Endodermal cell (in vitro differentiated cells): ENCODE data around the gene IFI16. TPM values are rescaled to one million over a fixed set of nuclear protein-coding genes. Genes with fewer than 3 reads are reported as not detected.

Experiments
- DNase-seq: peaks from one replicate; pipeline ENCODE4 v3.0.0-alpha.2; 2017
- H3K27ac ChIP-seq: 2 replicates; pipeline ENCODE4 v1.5.1; 2013; ENCODE audit warnings: mild to moderate bottlenecking, low read depth, low read length, moderate library complexity
- H3K27me3 ChIP-seq: 2 replicates; pipeline ENCODE4 v1.6.1; 2013; ENCODE audit warnings: mild to moderate bottlenecking, low read length, moderate library complexity; ENCODE audit not compliant: insufficient read depth, control insufficient read depth, poor library complexity, severe bottlenecking
- H3K36me3 ChIP-seq: 2 replicates; pipeline ENCODE4 v1.7.0; 2013; ENCODE audit warnings: mild to moderate bottlenecking, low read length, moderate library complexity; ENCODE audit not compliant: control insufficient read depth, insufficient read depth
- H3K4me1 ChIP-seq: one replicate; pipeline ENCODE4 v1.7.0; 2013; ENCODE audit warnings: low read length; ENCODE audit not compliant: control insufficient read depth, insufficient read depth
- H3K4me3 ChIP-seq: 2 replicates; pipeline ENCODE4 v1.5.1; 2013; ENCODE audit warnings: mild to moderate bottlenecking, low read length, moderate library complexity
- H3K9ac ChIP-seq: 2 replicates; pipeline ENCODE4 v1.6.1; 2013; ENCODE audit warnings: mild to moderate bottlenecking, low read length, moderate library complexity; ENCODE audit not compliant: poor library complexity, severe bottlenecking; ENCODE audit errors: extremely low read depth
- H3K9me3 ChIP-seq: 2 replicates; pipeline ENCODE4 v1.6.1; 2013; ENCODE audit warnings: mild to moderate bottlenecking, low read length, moderate library complexity; ENCODE audit not compliant: control insufficient read depth
- H3K27ac Mint-ChIP-seq: 2 replicates; pipeline ENCODE4 v1.8.0; 2020; ENCODE audit warnings: mixed read lengths
- H3K27me3 Mint-ChIP-seq: 2 replicates; pipeline ENCODE4 v1.8.0; 2021; ENCODE audit warnings: mild to moderate bottlenecking, mixed read lengths; ENCODE audit not compliant: insufficient read depth
- H3K36me3 Mint-ChIP-seq: 2 replicates; pipeline ENCODE4 v1.8.0; 2020; ENCODE audit warnings: low read depth, mixed read lengths
- H3K4me1 Mint-ChIP-seq: 2 replicates; pipeline ENCODE4 v1.8.0; 2020; ENCODE audit warnings: mixed read lengths
- H3K4me3 Mint-ChIP-seq: 2 replicates; pipeline ENCODE4 v1.8.0; 2020; ENCODE audit warnings: mild to moderate bottlenecking, moderate library complexity, mixed read lengths
- H3K9me3 Mint-ChIP-seq: 2 replicates; pipeline ENCODE4 v1.8.0; 2020; ENCODE audit warnings: mild to moderate bottlenecking, mixed read lengths
- CTCF ChIP-seq: fragments of 200-600 bp; sonication (generic); conservative IDR thresholded peaks from 2 replicates; pipeline ENCODE4 v1.5.0; 2021; ENCODE audit warnings: antibody characterized with exemption, mild to moderate bottlenecking
- WGBS, 2 experiments: methylation state at CpG; one replicate each; pipeline versions ENCODE4 v1.1.5 to v1.1.7; 2013; ENCODE audit warnings: missing lambda C conversion rate in 2 of 2, mixed read lengths in 1 of 2; ENCODE audit not compliant: insufficient coverage in 1 of 2, insufficient read length in 1 of 2; 5-methylcytosine and 5-hydroxymethylcytosine counted together
- total RNA-seq, 2 donors: library from RNA; stranded (reverse); fragmentation: NEBNext Ultra II Directional in 1 of 2; extraction: Animal tissue kit (Norgen Biotek cat#: 25700) in 1 of 2; gene quantifications; 2 replicates in 1 of 2; 3 replicates in 1 of 2; pipeline ENCODE4 v1.2.1, GENCODE V29; 2021

Gene IFI16
- total RNA-seq, 2 donors from 2014 or later, result 10.4 to 11.9 TPM

DNA sequence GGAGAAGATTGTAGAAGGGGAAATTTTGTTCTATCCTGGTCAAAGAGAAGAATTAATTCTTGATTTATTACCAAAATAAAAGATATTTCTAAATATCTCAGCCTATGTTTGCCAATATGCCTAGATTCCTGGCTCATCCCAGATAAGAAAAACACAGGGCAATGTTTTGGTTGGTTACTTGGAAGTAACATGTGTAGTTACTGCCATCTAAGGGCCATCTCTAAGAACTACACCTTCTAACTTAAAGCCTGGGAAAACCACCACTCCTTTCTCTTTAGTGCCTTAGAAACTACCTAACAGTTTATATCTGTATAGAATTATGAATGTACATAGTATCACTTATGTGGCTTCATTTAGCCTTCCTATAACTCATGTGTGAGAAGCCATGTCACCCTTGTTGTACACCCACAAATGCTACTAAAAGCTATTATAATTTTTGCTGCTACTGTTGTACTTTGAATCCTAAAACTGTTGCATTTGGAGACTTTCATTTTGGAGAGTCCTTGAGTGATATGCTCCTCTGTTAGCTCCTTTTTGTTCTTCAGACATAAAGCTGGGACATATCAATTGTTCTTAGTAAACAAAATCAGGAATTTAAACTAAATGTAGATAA, 62.4 kb downstream of the IFI16 start:
- Histone ChIP-seq H3K9me3 (no peaks in the 10 kb centered on the region), H3K4me1 (peaks cover 5% of the 10 kb centered on the region), H3K27me3 (no peaks in the 10 kb centered on the region), H3K36me3 (no peaks in the 10 kb centered on the region), H3K4me3 (no peak overlapping the region), H3K27ac (no peak overlapping the region), H3K9ac (no peak overlapping the region)
- Mint-ChIP-seq H3K27ac (no peak overlapping the region), H3K4me1 (peaks cover 28% of the 10 kb centered on the region), H3K36me3 (no peaks in the 10 kb centered on the region), H3K4me3 (no peak overlapping the region), H3K9me3 (no peaks in the 10 kb centered on the region), H3K27me3 (no peaks in the 10 kb centered on the region)
- DNase-seq, result no peak
- TF ChIP-seq CTCF, result peak; percentile 87

DNA sequence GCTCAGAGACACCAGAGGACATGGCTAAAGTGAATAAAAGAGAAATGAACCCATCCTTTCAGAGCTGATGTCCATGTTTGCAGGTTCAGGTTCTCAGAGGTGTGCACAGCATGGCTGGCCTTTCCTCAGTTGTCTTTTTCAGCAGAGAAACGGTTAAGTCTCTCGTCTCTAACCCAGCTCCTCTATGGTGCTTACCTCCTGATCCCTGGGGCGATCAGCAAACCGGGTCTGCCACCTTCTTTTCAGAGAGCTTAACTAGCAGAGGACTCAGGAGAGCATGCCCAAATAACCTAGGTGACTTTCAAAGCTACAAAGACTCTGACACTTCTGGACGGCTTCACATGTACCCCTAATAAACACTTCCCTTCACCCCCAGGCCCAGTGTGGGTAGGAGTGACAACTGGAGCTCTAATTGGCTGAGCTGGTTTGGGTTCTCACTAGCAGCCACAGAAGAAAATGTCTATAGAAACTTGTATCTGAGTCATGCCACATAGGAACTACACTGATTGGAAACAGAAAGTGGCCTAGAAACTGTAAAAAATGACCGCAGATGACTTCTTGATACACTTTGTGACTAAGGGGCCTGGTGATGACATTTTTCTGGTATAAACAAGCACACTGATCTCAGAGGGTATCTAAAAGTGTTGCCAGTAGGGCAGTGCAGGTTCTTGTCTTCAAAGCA, 66.9 kb downstream of the IFI16 start, which contains the start of gene AIM2:
Gene AIM2 (minus strand): TSS at position 329 of the 682 bp plus-strand sequence. CDS start 3,267 bp downstream, outside the sequence.
- 84 to 94% methylated on average over 5 to 6 of the region's 6 CpGs for WGBS, 2 experiments

More for the DNA sequence above, 66.9 kb downstream of the IFI16 start, which contains the start of gene AIM2:
- Mint-ChIP-seq H3K36me3 (no peaks in the 10 kb centered on the region), H3K4me3 (no peak within 1 kb of the TSS), H3K27ac (no peak within 1 kb of the TSS), H3K27me3 (no peaks in the 10 kb centered on the region), H3K9me3 (no peaks in the 10 kb centered on the region), H3K4me1 (peaks cover 12% of the 10 kb centered on the region)
- no peaks in the 10 kb centered on the region for H3K36me3 ChIP-seq
- no peak within 1 kb of the TSS for H3K9ac ChIP-seq
- no peak within 1 kb of the TSS for H3K27ac ChIP-seq
- no peaks in the 10 kb centered on the region for H3K4me1 ChIP-seq
- TF ChIP-seq CTCF, result no peak
- no peak for DNase-seq
- H3K4me3 ChIP-seq, result no peak within 1 kb of the TSS
- no peaks in the 10 kb centered on the region for H3K27me3 ChIP-seq
- H3K9me3 ChIP-seq, result no peaks in the 10 kb centered on the region
